ENCODE data around the gene TMEM183A. TPM values are rescaled to one million over a fixed set of nuclear protein-coding genes. Genes with fewer than 3 reads are reported as not detected.

Gene TMEM183A
- total RNA-seq, result 10 to 100 TPM; 80.2 to 88.2 TPM

- Histone ChIP-seq H3K27ac (peak within 1 kb of the TSS; percentile 89 to 94), H3K36me3 (no peaks in the 10 kb centered on the region), H3K27me3 (replicated peaks; ENCODE audit: insufficient read depth) (no peaks in the 10 kb centered on the region), H3K9me3 (no peaks in the 10 kb centered on the region), H3K4me3 (peak within 1 kb of the TSS; percentile 91), H3K4me1 (replicated peaks) (peaks cover 4% of the 10 kb centered on the region)
- under 1% methylated on average over 57 of the region's 78 CpGs for WGBS
- TF ChIP-seq POLR2AphosphoS5 (IDR thresholded peaks at IDR 0.05), result peak; percentile 99
- TF ChIP-seq CTCF (IDR thresholded peaks at IDR 0.05), result no peak
- TF ChIP-seq POLR2A (IDR thresholded peaks at IDR 0.05), result peak; percentile 86
- intact Hi-C loops (cut with DNase I), result loop anchor here (5.0 kb wide), 1 partner anchor 80 kb away; the partner anchor contains the start of gene KLHL12
- DNase-seq (ENCODE audit: low spot score), result peak; percentile 96
These were observed at the start of gene TMEM183A for GRCh38 chr1:203006948-203007871. TMEM183A (plus strand) TSS chr1:203007374; CDS start chr1:203007466, 92 bp downstream.

- Histone ChIP-seq H3K27me3 (replicated peaks; ENCODE audit: insufficient read depth) (no peaks in the 10 kb centered on the region), H3K36me3 (no peaks in the 10 kb centered on the region), H3K27ac (peak within 1 kb of the TSS; percentile 89 to 94), H3K4me1 (replicated peaks) (peaks cover 16% of the 10 kb centered on the region), H3K9me3 (no peaks in the 10 kb centered on the region), H3K4me3 (peak within 1 kb of the TSS; percentile 85 to 99)
- WGBS, result under 1% methylated on average over 54 of the region's 86 CpGs
- intact Hi-C loops (cut with DNase I), result no loop called here
- peak in 3 of 4 experiments; percentile 12 to 50 (median 34) for TF ChIP-seq CTCF (IDR thresholded peaks at IDR 0.05)
- peak; percentile 75 for TF ChIP-seq POLR2AphosphoS5 (IDR thresholded peaks at IDR 0.05)
- TF ChIP-seq POLR2A (IDR thresholded peaks at IDR 0.05), result peak; percentile 95
- DNase-seq (ENCODE audit: low spot score), result peak; percentile 94
These were observed 49.2 kb upstream of the TMEM183A start, which contains the start of gene ADIPOR1 for GRCh38 chr1:202957733-202958543. ADIPOR1 (minus strand) TSS chr1:202958312; CDS start chr1:202951070, 7,242 bp downstream.

- WGBS, result 9% methylated on average over 10 of the region's 10 CpGs
- Histone ChIP-seq H3K27ac (peak overlapping the region; percentile 89 to 94), H3K4me1 (replicated peaks) (peaks cover 16% of the 10 kb centered on the region), H3K4me3 (peak overlapping the region; percentile 85 to 99), H3K27me3 (replicated peaks; ENCODE audit: insufficient read depth) (no peaks in the 10 kb centered on the region), H3K36me3 (no peaks in the 10 kb centered on the region), H3K9me3 (no peaks in the 10 kb centered on the region)
- intact Hi-C loops (cut with DNase I), result no loop called here
- no peak for TF ChIP-seq POLR2A (IDR thresholded peaks at IDR 0.05)
- no peak for TF ChIP-seq POLR2AphosphoS5 (IDR thresholded peaks at IDR 0.05)
- no peak for TF ChIP-seq CTCF (IDR thresholded peaks at IDR 0.05)
- no peak for DNase-seq (ENCODE audit: low spot score)
These were observed 48.5 kb upstream of the TMEM183A start for GRCh38 chr1:202958544-202959275.

GRCh38 chr1:202959276-202959620 is 47.9 kb upstream of the TMEM183A start:
- DNase-seq (ENCODE audit: low spot score), result no peak
- H3K4me1 ChIP-seq (replicated peaks), result peaks cover 16% of the 10 kb centered on the region
- H3K4me3 ChIP-seq, result no peak overlapping the region
- H3K9me3 ChIP-seq, result no peaks in the 10 kb centered on the region
- 20% methylated on average over 1 of the region's 1 CpG for WGBS
- intact Hi-C loops (cut with DNase I), result no loop called here
- TF ChIP-seq CTCF (IDR thresholded peaks at IDR 0.05) (no peak), POLR2AphosphoS5 (IDR thresholded peaks at IDR 0.05) (no peak), POLR2A (IDR thresholded peaks at IDR 0.05) (no peak)
- H3K27me3 ChIP-seq (replicated peaks; ENCODE audit: insufficient read depth), result no peaks in the 10 kb centered on the region
- no peak overlapping the region for H3K27ac ChIP-seq
- H3K36me3 ChIP-seq, result no peaks in the 10 kb centered on the region

Measured in prostate gland (tissue), 2 donors.